ENCODE data around the gene PACSIN2.
A peak's percentile ranks its signal among the peaks of the same experiment; 100 is the strongest.

DNA sequence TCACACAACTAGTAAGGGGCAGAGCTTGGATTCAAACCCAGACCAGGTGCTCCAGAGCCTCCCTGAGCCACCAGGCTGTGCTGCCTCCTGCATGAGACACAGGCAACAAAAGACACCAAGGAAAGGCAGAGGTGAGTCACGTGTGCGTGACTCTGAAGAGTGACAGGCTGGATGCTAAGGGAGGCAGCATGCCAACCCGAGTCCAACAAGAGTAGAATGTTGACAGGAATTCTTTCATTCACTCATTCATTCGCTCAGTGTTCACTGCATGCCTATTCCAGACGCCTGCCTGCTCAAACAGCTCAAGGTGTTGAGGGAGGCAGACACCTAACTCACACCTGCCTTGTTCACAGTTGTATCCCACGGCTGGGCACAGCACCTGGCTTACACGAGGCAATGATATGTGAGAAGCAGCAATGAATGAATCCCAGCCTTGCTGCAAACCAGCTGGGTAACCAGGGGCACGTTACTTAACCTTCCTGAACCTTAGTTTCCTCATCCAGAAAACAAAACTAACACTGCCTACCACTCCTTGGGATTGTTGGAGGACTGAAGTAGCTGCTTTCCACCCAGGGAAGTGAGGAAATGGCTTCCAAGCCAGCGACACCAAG lies 84.0 kb downstream of the PACSIN2 start:
- TF ChIP-seq, protein P1, sequence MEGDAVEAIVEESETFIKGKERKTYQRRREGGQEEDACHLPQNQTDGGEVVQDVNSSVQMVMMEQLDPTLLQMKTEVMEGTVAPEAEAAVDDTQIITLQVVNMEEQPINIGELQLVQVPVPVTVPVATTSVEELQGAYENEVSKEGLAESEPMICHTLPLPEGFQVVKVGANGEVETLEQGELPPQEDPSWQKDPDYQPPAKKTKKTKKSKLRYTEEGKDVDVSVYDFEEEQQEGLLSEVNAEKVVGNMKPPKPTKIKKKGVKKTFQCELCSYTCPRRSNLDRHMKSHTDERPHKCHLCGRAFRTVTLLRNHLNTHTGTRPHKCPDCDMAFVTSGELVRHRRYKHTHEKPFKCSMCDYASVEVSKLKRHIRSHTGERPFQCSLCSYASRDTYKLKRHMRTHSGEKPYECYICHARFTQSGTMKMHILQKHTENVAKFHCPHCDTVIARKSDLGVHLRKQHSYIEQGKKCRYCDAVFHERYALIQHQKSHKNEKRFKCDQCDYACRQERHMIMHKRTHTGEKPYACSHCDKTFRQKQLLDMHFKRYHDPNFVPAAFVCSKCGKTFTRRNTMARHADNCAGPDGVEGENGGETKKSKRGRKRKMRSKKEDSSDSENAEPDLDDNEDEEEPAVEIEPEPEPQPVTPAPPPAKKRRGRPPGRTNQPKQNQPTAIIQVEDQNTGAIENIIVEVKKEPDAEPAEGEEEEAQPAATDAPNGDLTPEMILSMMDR (IDR thresholded peaks at IDR 0.05), result no peak
- TF ChIP-seq POLR2AphosphoS5 (IDR thresholded peaks at IDR 0.05; ENCODE audit: insufficient read depth in 1 of 2, low read depth in 1 of 2) (peak in 1 of 2 donors; percentile 14), POLR2A (IDR thresholded peaks at IDR 0.05) (no peak)
